Measurements from ENCODE around the gene KHSRP. TPM values are rescaled to one million over a fixed set of nuclear protein-coding genes. Genes with fewer than 3 reads are reported as not detected.

The KHSRP gene
- total and polyA plus RNA-seq, 10 of the 15 experiments (the other 5 are each of a cell fraction or from before 2014, with no cell fraction given), result 4.8 to 440 (median 82.0) TPM

- TF ChIP-seq, protein P1, sequence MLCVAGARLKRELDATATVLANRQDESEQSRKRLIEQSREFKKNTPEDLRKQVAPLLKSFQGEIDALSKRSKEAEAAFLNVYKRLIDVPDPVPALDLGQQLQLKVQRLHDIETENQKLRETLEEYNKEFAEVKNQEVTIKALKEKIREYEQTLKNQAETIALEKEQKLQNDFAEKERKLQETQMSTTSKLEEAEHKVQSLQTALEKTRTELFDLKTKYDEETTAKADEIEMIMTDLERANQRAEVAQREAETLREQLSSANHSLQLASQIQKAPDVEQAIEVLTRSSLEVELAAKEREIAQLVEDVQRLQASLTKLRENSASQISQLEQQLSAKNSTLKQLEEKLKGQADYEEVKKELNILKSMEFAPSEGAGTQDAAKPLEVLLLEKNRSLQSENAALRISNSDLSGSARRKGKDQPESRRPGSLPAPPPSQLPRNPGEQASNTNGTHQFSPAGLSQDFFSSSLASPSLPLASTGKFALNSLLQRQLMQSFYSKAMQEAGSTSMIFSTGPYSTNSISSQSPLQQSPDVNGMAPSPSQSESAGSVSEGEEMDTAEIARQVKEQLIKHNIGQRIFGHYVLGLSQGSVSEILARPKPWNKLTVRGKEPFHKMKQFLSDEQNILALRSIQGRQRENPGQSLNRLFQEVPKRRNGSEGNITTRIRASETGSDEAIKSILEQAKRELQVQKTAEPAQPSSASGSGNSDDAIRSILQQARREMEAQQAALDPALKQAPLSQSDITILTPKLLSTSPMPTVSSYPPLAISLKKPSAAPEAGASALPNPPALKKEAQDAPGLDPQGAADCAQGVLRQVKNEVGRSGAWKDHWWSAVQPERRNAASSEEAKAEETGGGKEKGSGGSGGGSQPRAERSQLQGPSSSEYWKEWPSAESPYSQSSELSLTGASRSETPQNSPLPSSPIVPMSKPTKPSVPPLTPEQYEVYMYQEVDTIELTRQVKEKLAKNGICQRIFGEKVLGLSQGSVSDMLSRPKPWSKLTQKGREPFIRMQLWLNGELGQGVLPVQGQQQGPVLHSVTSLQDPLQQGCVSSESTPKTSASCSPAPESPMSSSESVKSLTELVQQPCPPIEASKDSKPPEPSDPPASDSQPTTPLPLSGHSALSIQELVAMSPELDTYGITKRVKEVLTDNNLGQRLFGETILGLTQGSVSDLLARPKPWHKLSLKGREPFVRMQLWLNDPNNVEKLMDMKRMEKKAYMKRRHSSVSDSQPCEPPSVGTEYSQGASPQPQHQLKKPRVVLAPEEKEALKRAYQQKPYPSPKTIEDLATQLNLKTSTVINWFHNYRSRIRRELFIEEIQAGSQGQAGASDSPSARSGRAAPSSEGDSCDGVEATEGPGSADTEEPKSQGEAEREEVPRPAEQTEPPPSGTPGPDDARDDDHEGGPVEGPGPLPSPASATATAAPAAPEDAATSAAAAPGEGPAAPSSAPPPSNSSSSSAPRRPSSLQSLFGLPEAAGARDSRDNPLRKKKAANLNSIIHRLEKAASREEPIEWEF (IDR thresholded peaks at IDR 0.05; ENCODE audit: insufficient replicate concordance, low read depth, low read length), result no peak
- TF ChIP-seq MEF2B (IDR thresholded peaks at IDR 0.05; ENCODE audit: partially characterized antibody, poor library complexity, severe bottlenecking) (peak; percentile 68), SMARCA5 (IDR thresholded peaks at IDR 0.05) (peak; percentile 73), STAT1 (conservative IDR thresholded peaks at IDR 0.05) (peak; percentile 73; the same call in 1 of the 2 replicates), RBBP5 (conservative IDR thresholded peaks at IDR 0.05) (no peak), NR2C1 (IDR thresholded peaks at IDR 0.05) (no peak), MTA3 (IDR thresholded peaks at IDR 0.05; ENCODE audit: borderline replicate concordance, low read length) (no peak), CHD2 (IDR thresholded peaks at IDR 0.05; ENCODE audit: borderline replicate concordance, low read depth, low read length) (peak; percentile 30; the same call in 1 of the 2 replicates), RAD21 (IDR thresholded peaks at IDR 0.05; ENCODE audit: insufficient read depth, low read depth, low read length) (peak; percentile 31), BACH1 (IDR thresholded peaks at IDR 0.05; ENCODE audit: borderline replicate concordance) (no peak), NRF1 (conservative IDR thresholded peaks at IDR 0.05; ENCODE audit: low read depth, low read length) (no peak), HDGF (IDR thresholded peaks at IDR 0.05) (peak; percentile 20; the same call in 1 of the 2 replicates), ZNF24 (IDR thresholded peaks at IDR 0.05) (0 out of 2 replicates have a peak, but pooled peaks have one; percentile 23), PAX8 (IDR thresholded peaks at IDR 0.05) (no peak), SIN3A (IDR thresholded peaks at IDR 0.05; ENCODE audit: low read depth, low read length) (peak; percentile 57)
- TF ChIP-seq, protein P2, sequence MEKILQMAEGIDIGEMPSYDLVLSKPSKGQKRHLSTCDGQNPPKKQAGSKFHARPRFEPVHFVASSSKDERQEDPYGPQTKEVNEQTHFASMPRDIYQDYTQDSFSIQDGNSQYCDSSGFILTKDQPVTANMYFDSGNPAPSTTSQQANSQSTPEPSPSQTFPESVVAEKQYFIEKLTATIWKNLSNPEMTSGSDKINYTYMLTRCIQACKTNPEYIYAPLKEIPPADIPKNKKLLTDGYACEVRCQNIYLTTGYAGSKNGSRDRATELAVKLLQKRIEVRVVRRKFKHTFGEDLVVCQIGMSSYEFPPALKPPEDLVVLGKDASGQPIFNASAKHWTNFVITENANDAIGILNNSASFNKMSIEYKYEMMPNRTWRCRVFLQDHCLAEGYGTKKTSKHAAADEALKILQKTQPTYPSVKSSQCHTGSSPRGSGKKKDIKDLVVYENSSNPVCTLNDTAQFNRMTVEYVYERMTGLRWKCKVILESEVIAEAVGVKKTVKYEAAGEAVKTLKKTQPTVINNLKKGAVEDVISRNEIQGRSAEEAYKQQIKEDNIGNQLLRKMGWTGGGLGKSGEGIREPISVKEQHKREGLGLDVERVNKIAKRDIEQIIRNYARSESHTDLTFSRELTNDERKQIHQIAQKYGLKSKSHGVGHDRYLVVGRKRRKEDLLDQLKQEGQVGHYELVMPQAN (conservative IDR thresholded peaks at IDR 0.05), result peak; percentile 4; the same call in 1 of the 2 replicates
- TF ChIP-seq, protein P3, sequence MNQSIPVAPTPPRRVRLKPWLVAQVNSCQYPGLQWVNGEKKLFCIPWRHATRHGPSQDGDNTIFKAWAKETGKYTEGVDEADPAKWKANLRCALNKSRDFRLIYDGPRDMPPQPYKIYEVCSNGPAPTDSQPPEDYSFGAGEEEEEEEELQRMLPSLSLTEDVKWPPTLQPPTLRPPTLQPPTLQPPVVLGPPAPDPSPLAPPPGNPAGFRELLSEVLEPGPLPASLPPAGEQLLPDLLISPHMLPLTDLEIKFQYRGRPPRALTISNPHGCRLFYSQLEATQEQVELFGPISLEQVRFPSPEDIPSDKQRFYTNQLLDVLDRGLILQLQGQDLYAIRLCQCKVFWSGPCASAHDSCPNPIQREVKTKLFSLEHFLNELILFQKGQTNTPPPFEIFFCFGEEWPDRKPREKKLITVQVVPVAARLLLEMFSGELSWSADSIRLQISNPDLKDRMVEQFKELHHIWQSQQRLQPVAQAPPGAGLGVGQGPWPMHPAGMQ (IDR thresholded peaks at IDR 0.05; ENCODE audit: borderline replicate concordance), result no peak
- TF ChIP-seq, protein P4, sequence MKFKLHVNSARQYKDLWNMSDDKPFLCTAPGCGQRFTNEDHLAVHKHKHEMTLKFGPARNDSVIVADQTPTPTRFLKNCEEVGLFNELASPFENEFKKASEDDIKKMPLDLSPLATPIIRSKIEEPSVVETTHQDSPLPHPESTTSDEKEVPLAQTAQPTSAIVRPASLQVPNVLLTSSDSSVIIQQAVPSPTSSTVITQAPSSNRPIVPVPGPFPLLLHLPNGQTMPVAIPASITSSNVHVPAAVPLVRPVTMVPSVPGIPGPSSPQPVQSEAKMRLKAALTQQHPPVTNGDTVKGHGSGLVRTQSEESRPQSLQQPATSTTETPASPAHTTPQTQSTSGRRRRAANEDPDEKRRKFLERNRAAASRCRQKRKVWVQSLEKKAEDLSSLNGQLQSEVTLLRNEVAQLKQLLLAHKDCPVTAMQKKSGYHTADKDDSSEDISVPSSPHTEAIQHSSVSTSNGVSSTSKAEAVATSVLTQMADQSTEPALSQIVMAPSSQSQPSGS (IDR thresholded peaks at IDR 0.05; ENCODE audit: low read length), result no peak
These were observed 35.7 kb upstream of the KHSRP start (continued) for GRCh38 chr19:6460099-6460884.

Data from GM12878 (cell line).